CD4-positive, alpha-beta T cell treated with Interleukin-1 beta for 1 hour (primary cell): ENCODE results near the gene PDP2.
"Not testable (repeated sequence)": the region's sequence is repeated elsewhere in the genome, so short reads cannot be mapped to it uniquely, and the experiment has no call there.

Experiments used
- DNase-seq, 2 donors: peaks; one replicate each; pipeline ENCODE4 v3.0.0-alpha.2; 2020 to 2022

PDP2 gene

DNA sequence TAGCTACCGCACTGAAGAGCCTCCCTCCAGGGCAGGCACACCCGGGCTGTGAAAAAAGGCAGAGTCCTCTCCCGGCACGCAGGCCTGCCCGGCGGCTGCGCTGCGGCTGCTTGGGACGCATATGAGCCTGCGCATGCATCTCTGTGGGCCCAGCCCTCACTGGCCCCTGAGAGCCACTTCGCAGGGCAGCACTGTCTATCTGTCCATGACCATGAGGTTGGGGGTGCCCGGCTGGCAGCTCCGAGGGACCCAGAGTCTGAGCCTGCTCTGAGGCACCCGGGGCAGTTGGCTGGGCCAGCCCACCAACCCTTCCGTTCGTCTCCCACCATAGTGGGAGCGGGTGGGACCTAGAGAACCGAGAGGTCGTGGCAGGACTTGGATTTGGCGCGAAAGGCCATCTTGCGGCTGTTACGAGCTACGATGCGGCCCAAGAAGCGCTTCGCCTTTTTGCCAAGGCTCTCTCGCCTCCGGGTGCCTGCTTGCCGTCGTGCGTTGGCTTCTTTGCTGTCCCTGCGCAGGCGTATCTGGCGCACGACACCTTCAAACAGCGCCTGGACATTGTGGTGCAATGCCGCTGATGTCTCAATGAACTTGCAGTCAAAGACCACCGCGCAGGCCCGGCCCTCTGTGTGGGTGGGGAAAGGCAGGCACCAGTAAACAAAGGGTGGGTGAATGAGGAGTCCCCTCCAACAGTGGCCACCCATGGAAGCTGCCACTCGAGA, 41.6 kb downstream of the PDP2 start:
- no peak for DNase-seq

DNA sequence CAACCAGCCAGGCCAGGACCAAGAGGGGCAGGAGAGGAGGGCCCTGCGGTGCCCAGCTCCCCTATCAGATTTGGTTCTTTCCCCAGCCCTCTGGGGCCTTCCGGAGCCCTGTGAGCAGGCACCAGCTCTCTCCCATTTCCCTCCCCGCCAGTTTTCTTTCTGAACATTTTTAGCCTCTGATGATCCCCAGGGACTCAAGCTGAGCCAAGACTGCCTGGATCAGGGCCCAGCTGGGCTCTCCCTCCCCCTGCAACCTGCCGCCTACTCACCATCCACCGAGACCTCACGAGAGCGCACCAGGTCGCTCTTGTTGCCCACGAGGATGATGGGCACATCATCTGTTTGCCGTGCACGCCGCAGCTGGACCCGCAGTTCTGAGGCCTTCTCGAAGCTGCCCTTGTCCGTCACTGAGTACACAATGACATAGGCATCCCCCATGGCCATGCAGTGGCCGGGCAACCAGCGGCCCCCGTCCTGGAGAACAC, 43.0 kb downstream of the PDP2 start:
- no peak for DNase-seq

DNA sequence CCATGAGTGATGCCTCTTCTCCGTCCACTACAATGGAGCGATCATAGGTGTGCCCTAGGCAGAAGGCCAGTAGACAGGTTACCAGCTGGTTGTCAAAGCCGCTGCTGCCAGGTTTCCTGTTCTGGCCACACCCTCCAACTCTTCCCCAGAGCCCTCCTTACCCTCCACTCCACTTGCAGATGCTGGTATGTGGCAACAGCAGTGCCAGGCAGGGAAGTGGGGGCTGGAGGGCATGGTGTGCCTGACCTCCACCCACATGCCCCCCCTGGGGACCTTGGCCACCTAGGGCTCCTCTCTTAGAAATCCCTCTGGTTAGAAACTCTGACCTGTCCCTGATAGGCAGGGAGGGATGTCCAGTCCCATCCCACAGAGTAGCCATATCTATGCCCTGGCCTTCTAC, 43.6 kb downstream of the PDP2 start:
- no peak for DNase-seq

DNA sequence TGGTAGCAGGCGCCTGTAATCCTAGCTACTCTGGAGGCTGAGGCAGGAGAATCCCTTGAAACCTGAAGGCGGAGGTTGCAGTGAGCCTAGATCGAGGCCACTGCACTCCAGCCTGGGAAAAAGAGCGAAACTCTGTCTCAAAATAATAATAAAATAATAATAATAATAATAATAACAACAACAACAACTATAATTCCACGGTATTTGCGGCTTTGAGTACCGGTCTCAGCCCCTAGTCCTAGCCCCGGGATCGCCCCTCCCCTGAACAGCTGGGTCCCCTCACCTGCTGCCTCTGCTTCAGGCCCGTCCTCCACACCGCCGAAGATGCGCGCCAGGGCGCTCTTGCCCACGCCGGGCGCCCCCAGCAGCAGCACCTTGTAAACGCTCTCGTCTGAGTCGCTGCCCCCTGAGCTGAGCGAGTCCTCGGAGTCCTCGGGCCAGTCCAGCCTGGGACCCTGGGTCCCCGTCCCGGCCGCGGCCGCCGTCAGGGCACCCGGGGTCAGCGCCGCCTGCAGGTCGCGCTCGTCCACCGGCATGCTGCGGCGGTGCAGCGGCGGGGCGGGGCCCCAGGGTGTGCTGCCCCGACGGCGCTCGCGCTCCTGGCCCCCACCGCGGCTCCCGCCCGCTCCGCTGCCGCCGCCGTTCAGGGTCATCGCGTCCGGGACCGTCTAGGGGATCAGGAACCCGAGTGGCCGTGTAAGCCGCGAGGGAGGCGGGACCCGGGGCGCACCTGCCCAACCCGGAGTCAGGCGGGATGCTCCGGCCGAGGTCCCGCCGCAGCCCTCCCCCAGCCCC, 44.4 kb downstream of the PDP2 start:
- DNase-seq, result peak; percentile 30 to 32

DNA sequence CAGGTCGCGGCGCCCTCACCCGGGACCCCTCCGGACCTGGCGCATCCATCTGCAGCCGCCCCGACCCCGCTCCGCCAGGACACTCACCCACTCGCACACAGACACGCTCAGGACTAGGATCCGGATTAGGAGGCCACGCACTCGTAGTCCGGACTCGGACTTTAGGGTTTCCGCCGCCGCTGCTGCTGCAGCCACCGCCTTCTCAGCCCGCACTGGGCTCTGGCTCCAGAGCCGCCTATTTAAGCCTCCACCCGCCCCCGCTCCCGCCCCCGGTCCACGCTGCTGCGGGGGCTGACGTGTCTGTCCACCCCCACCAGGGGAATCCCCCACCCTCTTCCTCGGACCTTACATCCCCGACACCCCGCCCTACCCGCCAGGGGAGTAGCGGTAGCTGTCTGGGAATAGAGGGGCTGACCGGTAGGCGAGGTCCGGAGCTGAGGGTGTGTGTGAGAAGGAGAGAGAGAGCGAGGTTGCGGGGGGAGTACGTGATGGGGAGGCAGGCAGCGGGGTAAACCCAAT, 45.1 kb downstream of the PDP2 start, which contains the start of gene RRAD:
Gene RRAD (minus strand): TSS at position 214 of the 519 bp plus-strand sequence. CDS start 356 bp downstream, outside the sequence.
- DNase-seq, result peak; percentile 22 to 46

DNA sequence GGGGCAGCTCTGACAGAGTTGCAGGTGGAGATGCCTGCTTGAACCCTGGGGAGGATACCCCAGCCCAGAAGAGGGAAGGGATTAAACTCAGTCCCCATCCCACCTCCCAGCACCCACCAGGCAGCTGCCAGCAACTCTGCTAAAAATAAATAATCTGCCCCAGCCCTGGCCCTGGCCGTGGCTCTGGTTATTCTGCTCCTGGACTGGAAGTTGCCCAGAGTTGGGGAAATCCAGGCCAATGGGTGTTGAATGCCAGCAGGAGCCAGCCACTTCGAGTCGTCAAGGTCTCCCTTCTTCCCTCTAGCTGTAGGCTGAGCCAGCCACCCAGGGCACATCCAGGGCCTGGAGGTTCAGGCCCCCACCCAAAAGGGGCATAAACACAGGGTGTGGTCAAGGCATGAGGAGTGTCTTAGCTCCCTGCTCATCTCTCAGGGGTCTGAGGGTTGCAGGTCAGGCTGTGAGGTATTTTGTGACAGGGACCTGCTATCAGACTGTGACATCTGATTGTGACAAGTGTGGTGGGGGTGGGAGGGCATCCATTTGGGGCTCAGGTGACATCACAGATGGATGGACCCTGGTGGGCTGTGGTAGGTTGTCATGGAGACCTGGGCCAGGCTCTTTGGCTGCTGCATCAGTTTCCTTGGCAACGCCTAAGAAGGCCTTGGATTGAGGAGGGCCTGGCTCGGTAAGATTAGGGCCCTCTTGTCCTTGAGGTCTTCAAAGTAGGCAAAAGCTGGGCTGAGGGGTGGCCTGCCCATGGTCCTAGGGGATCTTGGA, 46.0 kb downstream of the PDP2 start:
- no peak for DNase-seq

DNA sequence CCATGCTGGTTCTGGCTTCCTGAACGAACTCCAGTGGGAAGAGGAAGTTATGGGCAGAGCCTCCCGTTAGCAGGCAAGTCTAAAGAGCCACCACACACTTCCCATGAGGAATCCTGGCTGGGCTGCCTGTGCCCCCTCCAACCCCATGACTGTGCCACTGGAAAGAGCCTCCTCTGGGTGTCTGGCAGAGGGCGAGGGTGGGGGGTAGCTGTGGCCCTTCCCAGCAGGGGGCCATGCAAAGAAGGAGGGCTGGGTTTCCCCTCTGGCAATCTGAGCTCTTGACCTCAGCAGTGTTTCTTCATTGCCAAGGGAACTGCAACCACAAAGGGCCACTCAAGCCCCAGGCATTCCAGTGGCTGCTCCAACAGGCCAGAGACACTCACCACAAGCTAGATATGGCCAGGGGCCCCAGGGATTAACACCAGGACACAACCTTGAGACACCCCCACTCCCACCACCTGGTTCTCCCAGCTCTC, 46.7 kb downstream of the PDP2 start:
- peak in 1 of 2 donors; percentile 22 for DNase-seq

DNA sequence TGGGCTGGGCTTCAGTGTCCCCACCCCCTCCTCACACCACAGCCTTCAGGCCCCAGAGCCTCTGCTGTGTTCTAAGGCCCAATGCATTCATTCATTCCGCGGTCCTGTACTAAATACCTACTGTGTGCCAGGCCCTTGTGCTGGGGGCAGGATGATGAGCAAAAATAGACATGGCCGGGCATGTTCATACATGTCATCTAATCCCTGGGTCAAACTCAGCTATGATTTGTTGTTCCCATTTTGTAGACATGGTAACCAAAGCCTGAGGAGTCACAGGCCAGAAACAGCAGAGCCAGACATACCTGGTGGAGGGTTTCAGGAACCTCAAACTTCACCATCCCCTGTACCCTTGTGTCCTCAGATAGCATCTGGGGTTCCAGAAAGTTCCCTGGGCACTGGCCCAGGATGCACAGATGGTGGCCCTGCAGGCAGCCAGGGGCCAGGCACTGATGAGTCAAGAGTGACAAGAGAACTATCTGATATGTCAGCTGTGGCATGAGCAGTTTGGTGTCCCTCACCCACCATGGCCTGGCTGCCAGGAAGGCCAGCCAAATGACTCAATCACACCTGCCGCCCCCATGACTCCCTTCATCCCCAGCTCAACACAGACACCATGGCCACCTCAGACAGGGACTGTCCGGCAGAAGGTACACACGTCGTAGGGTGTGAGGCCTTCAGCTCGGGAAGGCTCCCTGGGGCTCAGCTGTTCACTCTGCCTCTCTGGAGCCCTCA, 47.8 kb downstream of the PDP2 start:
- no peak for DNase-seq

DNA sequence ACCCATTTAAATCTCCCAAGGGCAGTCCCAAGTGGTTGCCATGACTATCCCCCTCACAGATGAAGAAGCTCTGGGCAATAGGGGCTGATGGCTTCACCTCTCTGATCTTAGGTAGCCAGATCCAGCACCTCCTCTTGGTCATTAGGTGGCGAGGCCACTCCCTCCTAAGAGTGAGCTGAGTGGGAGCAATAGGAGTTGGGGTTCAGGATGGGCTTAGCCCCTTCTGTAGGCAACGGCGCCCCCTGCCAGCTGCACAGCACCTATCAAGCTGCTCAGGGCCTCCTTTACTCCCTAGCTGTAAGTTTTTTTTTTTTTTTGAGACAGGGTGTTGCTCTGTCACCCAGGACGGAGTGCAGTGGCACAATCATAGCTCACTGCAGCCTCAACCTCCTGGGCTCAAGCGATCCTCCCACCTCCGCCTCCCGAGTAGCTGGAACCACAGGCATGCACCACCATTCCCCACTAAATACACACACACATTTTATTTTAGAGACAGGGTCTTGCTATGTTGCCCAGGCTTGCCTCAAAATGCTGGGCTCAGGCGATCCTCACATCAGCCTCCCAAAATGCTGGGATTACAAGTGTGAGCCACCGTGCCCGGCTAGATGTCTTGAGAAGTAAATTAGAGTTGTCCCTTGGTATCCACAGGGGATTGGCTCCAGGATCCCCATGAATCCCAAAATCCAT, 48.5 kb downstream of the PDP2 start:
- peak; percentile 17 to 30 for DNase-seq

DNA sequence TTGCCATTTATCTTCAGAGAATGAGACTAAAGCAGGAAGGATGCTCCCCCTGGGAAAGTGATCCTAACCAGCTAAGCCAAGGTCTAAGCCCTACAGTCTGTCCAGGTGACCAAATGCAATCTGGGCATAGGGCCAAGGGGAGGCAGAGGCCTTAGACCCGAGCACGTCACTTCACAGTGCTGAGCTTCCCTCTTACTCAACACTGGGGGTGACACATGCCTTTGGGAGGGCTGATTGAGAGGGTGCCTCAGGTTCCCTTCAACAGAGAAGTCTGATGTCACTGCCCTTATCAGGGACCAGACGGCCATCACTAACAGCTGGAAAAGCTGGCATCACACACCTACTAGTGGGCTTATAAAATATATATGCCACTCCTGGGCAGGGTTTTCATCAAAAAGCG, 49.9 kb downstream of the PDP2 start:
- no peak for DNase-seq

DNA sequence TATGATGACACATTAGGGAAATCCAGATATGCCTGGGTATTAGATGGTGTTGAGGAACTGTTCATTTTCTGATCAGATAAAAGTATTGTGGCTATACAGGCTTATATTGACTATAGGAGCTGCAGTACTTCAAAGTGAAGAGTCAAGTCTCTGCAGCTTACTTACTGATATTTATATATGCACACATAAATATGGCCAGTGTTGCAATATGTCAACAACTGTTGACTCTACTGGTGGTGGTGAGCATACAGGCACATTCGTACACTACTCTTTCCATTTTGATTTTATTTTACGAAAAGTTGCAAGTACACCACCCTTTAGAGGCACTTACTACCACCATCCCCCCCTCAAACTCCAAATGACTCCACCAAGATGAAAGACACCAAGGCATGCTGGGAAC, 51.4 kb downstream of the PDP2 start:
- no peak for DNase-seq

DNA sequence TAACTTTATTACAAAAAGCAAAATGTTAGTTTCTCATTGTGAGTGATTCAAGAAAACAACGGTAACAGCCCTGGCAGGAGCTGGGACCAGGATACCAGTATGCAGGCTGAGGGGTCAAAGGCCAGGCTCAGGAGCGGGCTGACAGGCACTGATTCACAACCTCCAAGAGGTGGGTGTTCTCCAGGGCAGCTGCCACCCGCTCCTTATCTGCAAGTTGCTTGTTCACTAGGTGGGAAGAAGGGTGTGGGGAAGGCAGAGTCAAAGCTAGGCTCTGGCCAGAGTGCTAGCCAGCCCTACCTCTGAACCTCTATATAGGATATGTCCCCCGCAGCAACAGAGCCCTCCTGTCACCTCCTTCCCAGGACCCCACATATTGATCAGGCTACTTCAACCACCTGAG, 51.8 kb downstream of the PDP2 start:
- no peak for DNase-seq

DNA sequence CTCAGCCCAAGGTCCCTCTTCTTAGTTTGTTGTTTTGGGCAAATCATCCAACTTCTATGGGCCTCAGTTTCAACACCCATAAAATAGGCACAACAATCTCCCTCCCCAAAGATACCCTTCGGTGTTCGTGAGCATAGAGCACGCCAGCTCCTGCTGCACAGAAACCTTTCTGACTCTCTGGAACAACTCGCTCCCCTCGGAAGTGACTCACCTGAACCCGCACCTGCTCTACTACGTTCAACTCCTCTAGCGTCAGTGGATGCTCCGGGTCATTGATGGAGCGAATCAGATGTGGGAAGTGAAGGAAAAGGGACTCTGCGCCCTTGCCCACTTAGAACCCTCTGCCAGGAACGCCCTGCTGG, 53.4 kb downstream of the PDP2 start:
- no peak for DNase-seq

DNA sequence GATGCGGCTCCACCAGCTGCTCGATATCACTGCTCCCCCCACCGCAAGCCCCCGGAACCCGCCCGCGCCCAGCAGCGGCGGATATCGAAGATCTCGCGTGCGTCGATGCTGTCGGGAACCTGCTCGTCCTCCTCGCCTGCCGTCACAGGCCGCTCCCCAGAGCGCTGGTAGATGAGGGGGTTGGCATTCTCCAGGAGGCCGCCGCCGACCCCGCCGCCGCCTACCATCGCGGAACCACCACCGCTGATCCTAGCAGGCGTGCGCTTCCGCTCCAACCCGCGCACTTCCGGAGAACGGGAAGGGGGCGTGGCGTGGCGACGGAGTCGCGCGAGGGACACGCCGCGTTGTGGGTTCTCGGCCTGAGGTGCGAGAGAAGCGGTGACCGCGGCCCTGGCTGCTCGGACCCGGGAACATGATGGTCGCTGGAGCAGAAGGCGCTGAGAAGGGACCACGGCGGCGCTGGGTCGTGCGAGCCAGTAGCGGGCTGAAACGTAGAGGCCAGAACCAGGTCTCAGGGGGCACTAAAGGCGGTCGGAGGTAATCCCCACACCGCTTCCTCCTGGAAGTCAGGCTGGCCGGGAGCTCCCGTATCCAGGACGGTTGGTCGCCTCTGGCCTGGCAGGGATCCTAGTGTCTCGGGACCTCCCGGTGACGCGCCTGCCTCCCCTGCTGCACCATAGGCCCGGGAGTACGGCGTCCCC, 54.0 kb downstream of the PDP2 start, which contains the start of gene CIAO2B:
Gene CIAO2B (minus strand): TSS at position 265 of the 701 bp plus-strand sequence. CDS start 38 bp downstream, at position 227.
- DNase-seq, result peak; percentile 89

DNA sequence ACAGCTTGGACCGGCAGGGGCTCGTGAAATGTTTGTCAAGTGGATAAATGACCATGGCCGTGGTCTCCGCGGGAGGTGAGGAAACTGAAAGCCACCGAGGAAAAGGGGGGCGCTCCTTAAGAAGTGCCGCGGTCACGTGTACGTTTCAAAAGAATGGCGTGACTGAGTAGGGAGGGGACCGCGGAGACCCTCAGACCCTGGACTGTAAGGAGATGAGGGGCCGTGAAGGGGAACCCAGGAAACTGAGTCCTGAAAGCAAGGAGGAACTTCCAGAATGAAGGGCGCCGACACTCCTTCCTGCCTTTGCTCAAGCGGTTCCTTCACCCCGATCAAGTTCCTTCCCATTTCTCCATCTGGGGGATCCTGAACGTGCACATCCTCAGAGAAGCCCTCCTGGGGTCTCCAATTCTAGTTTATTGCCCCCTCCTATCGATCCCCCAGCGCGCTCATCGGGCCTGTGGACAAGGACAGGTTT, 54.6 kb downstream of the PDP2 start:
- DNase-seq, result not testable (repeated sequence)

DNA sequence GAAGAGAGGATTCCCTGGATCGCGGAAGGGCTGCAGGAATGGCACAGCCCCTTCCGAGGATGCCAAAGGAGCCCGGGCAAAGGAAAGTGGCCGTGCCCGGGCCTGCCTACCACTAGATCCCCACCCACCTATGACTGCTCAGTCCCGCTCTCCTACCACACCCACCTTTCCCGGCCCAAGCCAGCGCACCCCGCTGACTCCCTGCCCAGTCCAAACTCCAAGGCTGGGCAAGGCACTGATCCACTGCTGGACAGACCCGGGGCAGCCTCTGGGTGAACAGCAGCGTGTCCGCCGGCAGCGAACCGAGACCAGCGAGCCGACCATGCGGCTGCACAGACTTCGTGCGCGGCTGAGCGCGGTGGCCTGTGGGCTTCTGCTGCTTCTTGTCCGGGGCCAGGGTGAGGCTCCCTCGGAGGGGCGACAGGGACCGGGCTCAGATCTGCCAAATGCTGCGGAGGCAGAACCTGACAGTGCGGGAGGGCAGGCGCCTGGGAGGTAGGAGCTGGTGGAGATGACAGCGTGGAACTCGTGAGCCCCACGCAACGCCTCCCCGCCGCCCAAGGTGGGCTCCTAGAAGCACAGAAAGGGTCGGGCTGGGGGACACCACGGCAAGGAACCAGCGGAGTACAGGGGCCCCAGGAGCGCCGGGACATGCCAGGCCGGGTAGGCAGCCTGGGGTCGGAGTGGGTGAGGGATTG, 55.1 kb downstream of the PDP2 start, which contains the start of gene CES2:
Gene CES2 (plus strand): TSS at position 203 of the 698 bp plus-strand sequence. CDS start 120 bp downstream, at position 323.
- DNase-seq, result no peak

DNA sequence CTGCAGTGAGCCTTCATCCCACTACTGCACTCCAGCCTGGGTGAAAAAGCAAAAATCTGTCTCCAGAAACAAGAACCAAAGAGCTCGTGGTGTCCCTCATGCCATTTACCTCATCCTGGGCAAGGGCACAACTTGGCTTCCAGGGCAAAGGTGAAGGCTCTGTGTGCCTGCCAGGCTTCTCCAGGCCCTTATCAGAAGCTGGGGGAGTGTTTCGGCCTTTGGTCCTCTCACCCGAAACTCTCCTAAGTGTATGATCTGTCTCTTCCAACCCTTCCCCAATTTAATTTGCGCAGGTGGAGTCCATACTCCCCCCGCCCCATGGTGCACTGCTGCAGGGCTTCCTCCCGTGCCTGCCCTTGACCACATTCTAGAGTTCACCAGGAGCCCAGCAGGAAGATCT, 56.1 kb downstream of the PDP2 start:
- no peak for DNase-seq

DNA sequence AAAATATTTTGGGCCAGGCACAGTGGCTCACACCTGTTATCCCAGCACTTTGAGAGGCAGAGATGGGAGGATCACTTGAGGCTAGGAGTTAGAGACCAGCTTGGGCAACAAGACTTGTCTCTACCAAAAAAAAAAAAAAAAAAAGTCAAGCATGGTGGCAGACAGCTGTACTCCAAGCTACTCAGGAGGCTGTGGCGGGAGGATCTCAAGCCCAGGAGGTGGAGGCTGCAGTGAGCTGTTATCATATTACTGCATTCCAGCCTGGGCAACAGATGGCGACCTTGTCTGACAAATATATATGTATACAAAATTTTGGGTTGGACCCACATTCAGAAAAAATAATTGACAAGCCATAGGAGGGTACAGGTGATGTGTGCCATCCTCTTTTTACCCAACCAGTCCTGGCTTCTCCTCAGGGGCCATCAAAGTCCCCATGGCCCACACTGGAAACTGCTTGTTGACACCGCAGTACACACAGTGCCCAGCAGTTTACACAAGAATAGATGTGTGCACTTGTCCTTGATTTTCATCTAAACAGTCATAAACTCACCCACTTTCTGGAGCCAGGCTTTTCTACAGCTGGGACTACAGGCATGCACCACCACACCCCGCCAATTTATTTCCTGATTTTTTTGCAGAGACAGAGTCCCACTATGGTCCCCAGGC, 56.7 kb downstream of the PDP2 start:
- no peak for DNase-seq

DNA sequence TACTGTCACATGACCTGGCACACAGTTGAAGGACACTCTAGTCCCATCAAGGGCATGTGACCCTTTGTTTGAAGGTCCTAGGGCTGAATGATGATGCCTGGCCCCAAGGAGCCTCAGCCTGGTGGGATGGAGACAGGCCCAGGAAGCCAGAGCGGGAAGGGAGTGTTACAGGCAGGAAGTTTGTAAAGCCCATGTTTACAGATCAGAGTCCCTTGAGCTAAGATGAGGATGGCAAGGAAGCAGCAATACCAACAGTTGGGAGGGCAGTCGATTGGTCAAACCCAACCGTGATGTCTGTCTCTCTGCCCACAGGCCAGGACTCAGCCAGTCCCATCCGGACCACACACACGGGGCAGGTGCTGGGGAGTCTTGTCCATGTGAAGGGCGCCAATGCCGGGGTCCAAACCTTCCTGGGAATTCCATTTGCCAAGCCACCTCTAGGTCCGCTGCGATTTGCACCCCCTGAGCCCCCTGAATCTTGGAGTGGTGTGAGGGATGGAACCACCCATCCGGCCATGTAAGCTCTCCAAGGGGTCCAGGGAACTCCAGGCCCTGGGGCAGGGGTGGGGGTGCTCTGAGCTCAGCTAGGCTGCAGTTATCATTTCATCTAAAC, 57.5 kb downstream of the PDP2 start:
- no peak for DNase-seq
